Suprapubic skin (tissue), 4 donors: Measurements from ENCODE around the gene PRMT5.

Source experiments
- EP300 ChIP-seq: sonication (generic); formaldehyde crosslinking; IDR thresholded peaks from one replicate; pipeline ENCODE4 v1.6.1; 2017; ENCODE audit warnings: antibody characterized with exemption
- POLR2A ChIP-seq, 2 donors: fragments of 450-650 bp; IDR thresholded peaks; one replicate each; pipeline ENCODE4 v1.6.1; 2017; ENCODE audit warnings: antibody characterized with exemption in 2 of 2, mild to moderate bottlenecking in 2 of 2, moderate library complexity in 2 of 2
- POLR2AphosphoS5 ChIP-seq, 3 donors: sonication (generic); formaldehyde crosslinking; IDR thresholded peaks; one replicate each; pipeline ENCODE4 v1.6.1; 2017; ENCODE audit warnings: antibody characterized with exemption in 3 of 3
- TF ChIP-seq, protein P1 (sequence below), 2 donors: fragments of 200-600 bp in 1 of 2; fragments of 450-650 bp in 1 of 2; sonication (generic) in 1 of 2; IDR thresholded peaks; one replicate each; pipeline ENCODE4 v1.5.1; 2016 to 2019; ENCODE audit warnings: antibody characterized with exemption in 2 of 2, mild to moderate bottlenecking in 1 of 2, moderate library complexity in 1 of 2

DNA sequence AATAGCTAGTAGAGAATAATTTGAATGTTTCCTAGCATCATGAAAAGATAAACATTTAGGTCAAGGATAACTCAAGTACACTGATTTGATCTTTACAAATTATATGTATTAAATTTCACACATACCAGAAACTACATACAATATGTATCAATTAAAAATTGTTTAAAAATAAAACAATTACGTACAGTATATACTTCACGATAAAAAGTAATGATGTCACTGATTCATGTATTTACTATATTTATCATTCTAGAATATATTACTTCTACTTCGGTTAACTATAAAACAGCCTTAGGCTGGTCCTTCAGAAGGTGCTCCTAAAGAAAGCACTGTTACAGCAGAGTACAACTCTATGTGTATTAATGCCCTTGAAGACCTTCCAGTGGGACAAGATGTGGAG, 21.7 kb downstream of the PRMT5 start:
- no peak for TF ChIP-seq EP300
- TF ChIP-seq, protein P1, sequence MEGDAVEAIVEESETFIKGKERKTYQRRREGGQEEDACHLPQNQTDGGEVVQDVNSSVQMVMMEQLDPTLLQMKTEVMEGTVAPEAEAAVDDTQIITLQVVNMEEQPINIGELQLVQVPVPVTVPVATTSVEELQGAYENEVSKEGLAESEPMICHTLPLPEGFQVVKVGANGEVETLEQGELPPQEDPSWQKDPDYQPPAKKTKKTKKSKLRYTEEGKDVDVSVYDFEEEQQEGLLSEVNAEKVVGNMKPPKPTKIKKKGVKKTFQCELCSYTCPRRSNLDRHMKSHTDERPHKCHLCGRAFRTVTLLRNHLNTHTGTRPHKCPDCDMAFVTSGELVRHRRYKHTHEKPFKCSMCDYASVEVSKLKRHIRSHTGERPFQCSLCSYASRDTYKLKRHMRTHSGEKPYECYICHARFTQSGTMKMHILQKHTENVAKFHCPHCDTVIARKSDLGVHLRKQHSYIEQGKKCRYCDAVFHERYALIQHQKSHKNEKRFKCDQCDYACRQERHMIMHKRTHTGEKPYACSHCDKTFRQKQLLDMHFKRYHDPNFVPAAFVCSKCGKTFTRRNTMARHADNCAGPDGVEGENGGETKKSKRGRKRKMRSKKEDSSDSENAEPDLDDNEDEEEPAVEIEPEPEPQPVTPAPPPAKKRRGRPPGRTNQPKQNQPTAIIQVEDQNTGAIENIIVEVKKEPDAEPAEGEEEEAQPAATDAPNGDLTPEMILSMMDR (IDR thresholded peaks at IDR 0.05): no peak
- TF ChIP-seq POLR2A (IDR thresholded peaks at IDR 0.05): no peak
- no peak for TF ChIP-seq POLR2AphosphoS5 (IDR thresholded peaks at IDR 0.05)
